Ammon's horn (tissue), 1 donor: ENCODE data around the gene MRNIP.
"Not testable (repeated sequence)": the region's sequence is repeated elsewhere in the genome, so short reads cannot be mapped to it uniquely, and the experiment has no call there.

Experiments
- DNase-seq: peaks from one replicate; pipeline ENCODE4 v3.0.0-alpha.2; 2016; ENCODE audit warnings: low spot score

The MRNIP gene

GRCh38 chr5:179871533-179871932 lies 12.9 kb upstream of the MRNIP start:
- DNase-seq = not testable (repeated sequence)

GRCh38 chr5:179870952-179871351 lies 12.3 kb upstream of the MRNIP start:
- DNase-seq = no peak

- DNase-seq = peak; percentile 63
Measured at GRCh38 chr5:179870403-179870903, 11.8 kb upstream of the MRNIP start.

GRCh38 chr5:179869641-179870402 lies 11.2 kb upstream of the MRNIP start:
- DNase-seq = no peak

- no peak for DNase-seq
Measured at GRCh38 chr5:179869101-179869500, 10.5 kb upstream of the MRNIP start.

GRCh38 chr5:179868541-179868940 lies 9.9 kb upstream of the MRNIP start:
- no peak for DNase-seq

GRCh38 chr5:179867476-179867875 lies 8.9 kb upstream of the MRNIP start:
- DNase-seq = no peak

GRCh38 chr5:179867079-179867465 lies 8.5 kb upstream of the MRNIP start:
- DNase-seq = no peak

- DNase-seq = no peak
Measured at GRCh38 chr5:179866241-179867078, 7.8 kb upstream of the MRNIP start.

- DNase-seq = peak; percentile 52
Measured at GRCh38 chr5:179865491-179866240, 7.0 kb upstream of the MRNIP start.

GRCh38 chr5:179864686-179865085 lies 6.1 kb upstream of the MRNIP start:
- DNase-seq = no peak

- DNase-seq = no peak
Measured at GRCh38 chr5:179863449-179864085, 5.0 kb upstream of the MRNIP start.

- no peak for DNase-seq
Measured at GRCh38 chr5:179862891-179863290, 4.3 kb upstream of the MRNIP start.

GRCh38 chr5:179862296-179862695 lies 3.7 kb upstream of the MRNIP start:
- no peak for DNase-seq

GRCh38 chr5:179860301-179860700 lies 1.7 kb upstream of the MRNIP start:
- no peak for DNase-seq

GRCh38 chr5:179858241-179858585 lies 404 bp downstream of the MRNIP start:
- peak; percentile 60 for DNase-seq

- DNase-seq = no peak
Measured at GRCh38 chr5:179854356-179854755, 4.3 kb downstream of the MRNIP start.

- no peak for DNase-seq
Measured at GRCh38 chr5:179852993-179853547, 5.5 kb downstream of the MRNIP start.

GRCh38 chr5:179841621-179842020 lies 17.0 kb downstream of the MRNIP start:
- DNase-seq = no peak

- no peak for DNase-seq
Measured at GRCh38 chr5:179840766-179841165, 17.9 kb downstream of the MRNIP start.

GRCh38 chr5:179840321-179840720 lies 18.3 kb downstream of the MRNIP start:
- no peak for DNase-seq
